Ishikawa (cell line): ENCODE measurements around the gene ACD.

Source experiments
- CEBPB ChIP-seq: IDR thresholded peaks from 2 replicates; pipeline ENCODE4 v1.6.1; 2012
- CREB1 ChIP-seq: IDR thresholded peaks from 2 replicates; pipeline ENCODE4 v1.6.1; 2012; ENCODE audit warnings: low read depth
- EGR1 ChIP-seq: IDR thresholded peaks from 2 replicates; pipeline ENCODE4 v1.6.1; 2012
- EP300 ChIP-seq: IDR thresholded peaks from 2 replicates; pipeline ENCODE4 v1.6.1; 2012; ENCODE audit warnings: borderline replicate concordance
- FOXM1 ChIP-seq: IDR thresholded peaks from 2 replicates; pipeline ENCODE4 v1.6.1; 2012; ENCODE audit warnings: low read depth, borderline replicate concordance
- NFIC ChIP-seq: IDR thresholded peaks from 2 replicates; pipeline ENCODE4 v1.6.1; 2012
- RAD21 ChIP-seq: IDR thresholded peaks from 2 replicates; pipeline ENCODE4 v1.6.1; 2012; ENCODE audit warnings: low read depth
- TAF1 ChIP-seq: IDR thresholded peaks from 2 replicates; pipeline ENCODE4 v1.6.1; 2012; ENCODE audit warnings: low read depth, mild to moderate bottlenecking
- TCF12 ChIP-seq: IDR thresholded peaks from 2 replicates; pipeline ENCODE4 v1.6.1; 2012; ENCODE audit warnings: low read depth
- TEAD4 ChIP-seq: IDR thresholded peaks from 2 replicates; pipeline ENCODE4 v1.6.1; 2012
- YY1 ChIP-seq: IDR thresholded peaks from 2 replicates; pipeline ENCODE4 v1.6.1; 2012; ENCODE audit warnings: low read depth
- ZBTB7A ChIP-seq: IDR thresholded peaks from 2 replicates; pipeline ENCODE4 v1.6.1; 2012; ENCODE audit warnings: low read depth
- TF ChIP-seq, protein P1 (sequence below): IDR thresholded peaks from 2 replicates; pipeline ENCODE4 v1.6.1; 2012
- TF ChIP-seq, protein P2 (sequence below): IDR thresholded peaks from 2 replicates; pipeline ENCODE4 v1.6.1; 2012
- TF ChIP-seq, protein P3 (sequence below): IDR thresholded peaks from 2 replicates; pipeline ENCODE4 v1.6.1; 2012; ENCODE audit warnings: low read depth, mild to moderate bottlenecking

The ACD gene

DNA sequence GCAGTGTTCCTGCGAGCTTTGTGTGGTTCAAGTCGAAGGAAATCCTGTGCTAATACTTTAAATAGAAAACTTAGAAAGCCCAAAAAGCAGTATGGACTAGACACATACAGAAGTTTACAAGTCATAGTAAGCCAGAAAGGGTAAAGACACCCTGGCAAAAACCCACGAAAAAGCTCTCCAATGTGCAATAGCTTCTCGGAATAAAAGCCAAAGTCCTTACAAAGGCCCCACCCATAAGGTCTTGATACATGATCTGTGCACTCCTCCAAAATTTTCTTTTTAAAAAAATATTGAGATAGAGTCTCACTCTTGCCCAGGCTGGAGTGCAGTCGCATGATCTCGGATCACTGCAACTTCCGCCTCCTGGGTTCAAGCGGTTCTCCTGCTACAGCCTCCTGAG lies 16.9 kb upstream of the ACD start:
- no peak for TF ChIP-seq CEBPB
- TF ChIP-seq ZBTB7A, result no peak
- TF ChIP-seq NFIC, result no peak
- TF ChIP-seq TCF12, result no peak
- no peak for TF ChIP-seq YY1
- no peak for TF ChIP-seq TAF1
- no peak for TF ChIP-seq EP300
- no peak for TF ChIP-seq FOXM1
- TF ChIP-seq, protein P1, sequence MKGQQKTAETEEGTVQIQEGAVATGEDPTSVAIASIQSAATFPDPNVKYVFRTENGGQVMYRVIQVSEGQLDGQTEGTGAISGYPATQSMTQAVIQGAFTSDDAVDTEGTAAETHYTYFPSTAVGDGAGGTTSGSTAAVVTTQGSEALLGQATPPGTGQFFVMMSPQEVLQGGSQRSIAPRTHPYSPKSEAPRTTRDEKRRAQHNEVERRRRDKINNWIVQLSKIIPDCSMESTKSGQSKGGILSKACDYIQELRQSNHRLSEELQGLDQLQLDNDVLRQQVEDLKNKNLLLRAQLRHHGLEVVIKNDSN, result no peak
- TF ChIP-seq CREB1, result no peak
- TF ChIP-seq, protein P2, sequence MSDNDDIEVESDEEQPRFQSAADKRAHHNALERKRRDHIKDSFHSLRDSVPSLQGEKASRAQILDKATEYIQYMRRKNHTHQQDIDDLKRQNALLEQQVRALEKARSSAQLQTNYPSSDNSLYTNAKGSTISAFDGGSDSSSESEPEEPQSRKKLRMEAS, result no peak
- TF ChIP-seq, protein P3, sequence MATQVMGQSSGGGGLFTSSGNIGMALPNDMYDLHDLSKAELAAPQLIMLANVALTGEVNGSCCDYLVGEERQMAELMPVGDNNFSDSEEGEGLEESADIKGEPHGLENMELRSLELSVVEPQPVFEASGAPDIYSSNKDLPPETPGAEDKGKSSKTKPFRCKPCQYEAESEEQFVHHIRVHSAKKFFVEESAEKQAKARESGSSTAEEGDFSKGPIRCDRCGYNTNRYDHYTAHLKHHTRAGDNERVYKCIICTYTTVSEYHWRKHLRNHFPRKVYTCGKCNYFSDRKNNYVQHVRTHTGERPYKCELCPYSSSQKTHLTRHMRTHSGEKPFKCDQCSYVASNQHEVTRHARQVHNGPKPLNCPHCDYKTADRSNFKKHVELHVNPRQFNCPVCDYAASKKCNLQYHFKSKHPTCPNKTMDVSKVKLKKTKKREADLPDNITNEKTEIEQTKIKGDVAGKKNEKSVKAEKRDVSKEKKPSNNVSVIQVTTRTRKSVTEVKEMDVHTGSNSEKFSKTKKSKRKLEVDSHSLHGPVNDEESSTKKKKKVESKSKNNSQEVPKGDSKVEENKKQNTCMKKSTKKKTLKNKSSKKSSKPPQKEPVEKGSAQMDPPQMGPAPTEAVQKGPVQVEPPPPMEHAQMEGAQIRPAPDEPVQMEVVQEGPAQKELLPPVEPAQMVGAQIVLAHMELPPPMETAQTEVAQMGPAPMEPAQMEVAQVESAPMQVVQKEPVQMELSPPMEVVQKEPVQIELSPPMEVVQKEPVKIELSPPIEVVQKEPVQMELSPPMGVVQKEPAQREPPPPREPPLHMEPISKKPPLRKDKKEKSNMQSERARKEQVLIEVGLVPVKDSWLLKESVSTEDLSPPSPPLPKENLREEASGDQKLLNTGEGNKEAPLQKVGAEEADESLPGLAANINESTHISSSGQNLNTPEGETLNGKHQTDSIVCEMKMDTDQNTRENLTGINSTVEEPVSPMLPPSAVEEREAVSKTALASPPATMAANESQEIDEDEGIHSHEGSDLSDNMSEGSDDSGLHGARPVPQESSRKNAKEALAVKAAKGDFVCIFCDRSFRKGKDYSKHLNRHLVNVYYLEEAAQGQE, result no peak
- no peak for TF ChIP-seq RAD21
- TF ChIP-seq EGR1, result no peak
- no peak for TF ChIP-seq TEAD4

DNA sequence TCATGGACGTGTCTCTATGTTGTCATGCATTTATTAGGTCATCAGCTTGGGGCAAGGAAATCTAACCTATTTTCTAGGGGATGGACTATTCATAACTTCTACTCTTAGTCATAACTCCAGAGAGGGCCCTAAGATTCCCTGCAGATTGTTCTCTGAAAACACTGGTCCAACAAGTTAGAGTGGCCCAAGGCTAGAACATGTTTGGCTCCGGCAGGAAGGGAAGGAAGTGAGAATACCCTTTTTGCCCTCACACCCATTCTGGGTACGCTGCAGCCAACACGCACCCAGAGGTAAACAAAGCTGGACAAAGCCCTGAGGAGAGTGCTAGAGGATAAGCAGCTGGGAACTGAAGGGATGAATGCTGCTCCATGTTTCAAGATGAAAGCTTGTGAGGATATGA lies 16.5 kb upstream of the ACD start:
- TF ChIP-seq, protein P1, result no peak
- TF ChIP-seq EP300 (no peak), FOXM1 (no peak), CREB1 (no peak), RAD21 (no peak), YY1 (no peak), NFIC (no peak), TCF12 (no peak), CEBPB (no peak), ZBTB7A (no peak)
- TF ChIP-seq, protein P2, result no peak

DNA sequence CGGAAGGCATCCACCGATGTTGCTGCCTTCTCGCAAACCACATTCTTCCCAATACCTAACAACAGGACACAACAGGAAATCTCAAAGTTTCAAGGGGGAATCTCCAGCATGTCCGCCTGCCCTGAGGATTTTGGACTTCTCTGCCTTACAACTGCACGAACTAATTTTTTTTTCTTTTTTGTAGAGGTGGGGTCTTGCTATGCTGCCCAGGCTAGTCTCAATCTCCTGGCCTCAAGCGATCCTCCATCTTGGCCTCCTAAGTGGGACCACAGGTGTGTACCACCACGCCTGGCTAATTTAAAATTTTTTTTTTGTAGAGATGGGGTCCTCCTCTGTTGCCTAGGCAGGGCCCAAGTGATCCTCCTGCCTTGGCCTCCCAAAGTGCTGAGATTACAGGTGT lies 15.9 kb upstream of the ACD start:
- TF ChIP-seq, protein P2, result no peak

DNA sequence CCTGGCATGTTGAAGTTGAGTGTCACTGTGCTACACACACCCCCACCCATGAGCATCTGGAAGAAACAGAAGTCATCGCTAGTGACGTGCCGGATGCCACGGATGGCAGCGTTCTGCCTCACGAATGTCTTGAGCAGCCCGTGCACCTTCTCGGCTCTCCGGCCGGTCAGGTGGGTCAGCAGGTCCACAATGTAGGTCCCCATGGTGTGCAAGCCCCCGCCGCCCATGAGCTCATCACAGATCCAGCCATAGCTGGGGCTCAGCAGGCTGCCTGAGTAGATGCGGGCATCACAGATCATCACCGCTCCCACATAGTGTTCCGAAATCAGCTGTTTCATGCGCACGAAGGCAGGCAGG lies 15.5 kb upstream of the ACD start:
- TF ChIP-seq YY1 (no peak), CEBPB (no peak), NFIC (no peak), ZBTB7A (no peak), EP300 (no peak), CREB1 (no peak), TEAD4 (no peak)
- TF ChIP-seq, protein P2, result no peak
- TF ChIP-seq, protein P1, result no peak

DNA sequence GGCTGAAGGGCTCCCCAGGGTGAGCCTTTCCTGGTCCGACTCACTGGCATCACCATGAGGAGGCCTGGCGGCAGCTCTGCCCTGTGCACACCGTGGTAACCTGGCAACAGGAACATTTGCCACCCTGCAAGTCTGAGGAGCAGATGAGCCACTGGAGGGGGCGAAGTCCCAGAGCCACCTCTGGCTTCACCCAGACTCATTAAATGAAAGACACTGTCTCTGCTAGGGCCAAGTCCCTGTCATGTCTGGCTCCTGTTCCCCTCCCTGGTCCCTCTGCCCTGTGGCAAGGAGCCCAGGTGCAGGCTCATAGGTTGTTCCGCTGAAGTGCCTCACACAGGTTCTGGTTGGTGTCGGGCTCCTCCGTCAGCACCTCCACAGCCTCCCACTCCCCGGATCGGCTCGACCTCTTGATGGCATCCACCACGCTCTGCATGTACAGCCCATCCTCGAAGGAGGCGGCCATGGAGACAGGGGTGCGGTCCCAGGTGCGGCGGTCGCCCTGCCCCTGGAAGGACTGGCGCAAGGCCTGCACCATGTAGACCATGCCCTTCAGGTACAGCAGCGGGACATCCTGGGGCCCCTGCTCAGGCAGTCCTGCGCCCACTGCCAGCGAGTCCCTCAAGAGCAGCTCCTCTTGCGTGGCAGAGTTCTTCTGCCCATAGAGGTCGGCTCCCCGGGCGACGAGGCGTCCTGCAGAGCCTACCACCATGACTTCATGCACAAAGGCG lies 15.0 kb upstream of the ACD start:
- TF ChIP-seq ZBTB7A, result no peak
- TF ChIP-seq YY1, result no peak
- TF ChIP-seq EP300, result no peak
- TF ChIP-seq NFIC, result no peak
- TF ChIP-seq, protein P2, result no peak
- TF ChIP-seq, protein P1, result no peak
- TF ChIP-seq RAD21, result no peak
- TF ChIP-seq, protein P3, result no peak
- no peak for TF ChIP-seq TAF1
